ENCODE results near the gene SUN5.
"Not testable (repeated sequence)": the region's sequence is repeated elsewhere in the genome, so short reads cannot be mapped to it uniquely, and the experiment has no call there.

The SUN5 gene

GRCh38 chr20:32980990-32981389 lies 23.2 kb downstream of the SUN5 start:
- Mint-ChIP-seq H3K4me3 (no peak overlapping the region), H3K4me1 (peaks cover 17% of the 10 kb centered on the region)

GRCh38 chr20:32980131-32980941 lies 23.9 kb downstream of the SUN5 start:
- ATAC-seq = no peak
- peaks cover 6% of the 10 kb centered on the region for H3K9me3 Mint-ChIP-seq
- no peak overlapping the region for H3K27ac Mint-ChIP-seq
- no peaks in the 10 kb centered on the region for H3K36me3 Mint-ChIP-seq
- no peak overlapping the region for H3K4me3 Mint-ChIP-seq
- peaks cover 17% of the 10 kb centered on the region for H3K4me1 Mint-ChIP-seq
- DNase-seq (ENCODE audit: low spot score in 2 of 2) = no peak

More at GRCh38 chr20:32980990-32981389, 23.2 kb downstream of the SUN5 start:
- no peak overlapping the region for H3K27ac Mint-ChIP-seq
- no peaks in the 10 kb centered on the region for H3K36me3 Mint-ChIP-seq
- H3K9me3 Mint-ChIP-seq = peaks cover 6% of the 10 kb centered on the region
- ATAC-seq (no peak), DNase-seq (ENCODE audit: low spot score in 2 of 2) (no peak)

- no peak overlapping the region for H3K27ac Mint-ChIP-seq
- H3K36me3 Mint-ChIP-seq = no peaks in the 10 kb centered on the region
- peaks cover 22% of the 10 kb centered on the region for H3K4me1 Mint-ChIP-seq
- ATAC-seq (no peak), DNase-seq (ENCODE audit: low spot score in 2 of 2) (no peak)
- H3K9me3 Mint-ChIP-seq = peaks cover 6% of the 10 kb centered on the region
- H3K4me3 Mint-ChIP-seq = no peak overlapping the region
These were observed 24.8 kb downstream of the SUN5 start for GRCh38 chr20:32979201-32979998.

- no peak for ATAC-seq
- H3K4me3 Mint-ChIP-seq = no peak overlapping the region
- H3K9me3 Mint-ChIP-seq = peaks cover 6% of the 10 kb centered on the region
- no peak for DNase-seq (ENCODE audit: low spot score in 2 of 2)
- H3K27ac Mint-ChIP-seq = no peak overlapping the region
- H3K4me1 Mint-ChIP-seq = peaks cover 28% of the 10 kb centered on the region
- H3K36me3 Mint-ChIP-seq = no peaks in the 10 kb centered on the region
These were observed 26.3 kb downstream of the SUN5 start for GRCh38 chr20:32978009-32978335.

- H3K4me3 Mint-ChIP-seq = no peak overlapping the region
- H3K9me3 Mint-ChIP-seq = peaks cover 6% of the 10 kb centered on the region
- H3K27ac Mint-ChIP-seq = peak overlapping the region; percentile 60
- ATAC-seq (no peak), DNase-seq (ENCODE audit: low spot score in 2 of 2) (no peak)
- H3K4me1 Mint-ChIP-seq = peaks cover 28% of the 10 kb centered on the region
- H3K36me3 Mint-ChIP-seq = peaks cover 2% of the 10 kb centered on the region
These were observed 26.8 kb downstream of the SUN5 start for GRCh38 chr20:32977281-32978008.

- H3K4me1 Mint-ChIP-seq = peaks cover 28% of the 10 kb centered on the region
- peaks cover 7% of the 10 kb centered on the region for H3K36me3 Mint-ChIP-seq
- H3K27ac Mint-ChIP-seq = peak overlapping the region; percentile 60
- H3K4me3 Mint-ChIP-seq = no peak overlapping the region
- no peak for ATAC-seq
- no peak for DNase-seq (ENCODE audit: low spot score in 2 of 2)
- peaks cover 6% of the 10 kb centered on the region for H3K9me3 Mint-ChIP-seq
These were observed 27.5 kb downstream of the SUN5 start for GRCh38 chr20:32976746-32977145.

- no peak overlapping the region for H3K4me3 Mint-ChIP-seq
- DNase-seq (ENCODE audit: low spot score in 2 of 2) (no peak), ATAC-seq (no peak)
- peaks cover 6% of the 10 kb centered on the region for H3K9me3 Mint-ChIP-seq
- H3K36me3 Mint-ChIP-seq = peaks cover 7% of the 10 kb centered on the region
- peak overlapping the region; percentile 60 for H3K27ac Mint-ChIP-seq
- H3K4me1 Mint-ChIP-seq = peaks cover 28% of the 10 kb centered on the region
These were observed 28.2 kb downstream of the SUN5 start for GRCh38 chr20:32975698-32976674.

GRCh38 chr20:32975121-32975520 lies 29.1 kb downstream of the SUN5 start:
- H3K4me3 Mint-ChIP-seq, ATAC-seq: not testable (repeated sequence)
- H3K27ac Mint-ChIP-seq = peak overlapping the region; percentile 60

GRCh38 chr20:32974204-32975064 lies 29.8 kb downstream of the SUN5 start:
- not testable (repeated sequence) for H3K9me3 Mint-ChIP-seq; H3K4me3 Mint-ChIP-seq; ATAC-seq; DNase-seq (ENCODE audit: low spot score in 2 of 2); H3K36me3 Mint-ChIP-seq
- Mint-ChIP-seq H3K27ac (peak overlapping the region; percentile 60), H3K4me1 (peaks cover 38% of the 10 kb centered on the region)

More at GRCh38 chr20:32975121-32975520, 29.1 kb downstream of the SUN5 start:
- not testable (repeated sequence) for DNase-seq (ENCODE audit: low spot score in 2 of 2); H3K36me3 Mint-ChIP-seq; H3K9me3 Mint-ChIP-seq
- H3K4me1 Mint-ChIP-seq = peaks cover 31% of the 10 kb centered on the region

GRCh38 chr20:32973077-32973717 lies 31.0 kb downstream of the SUN5 start:
- Mint-ChIP-seq H3K27ac (no peak overlapping the region), H3K4me1 (peaks cover 49% of the 10 kb centered on the region), H3K4me3 (no peak overlapping the region), H3K9me3 (peaks cover 6% of the 10 kb centered on the region), H3K36me3 (peaks cover 7% of the 10 kb centered on the region)
- ATAC-seq (no peak), DNase-seq (ENCODE audit: low spot score in 2 of 2) (no peak)

GRCh38 chr20:32972181-32973076 lies 31.8 kb downstream of the SUN5 start:
- DNase-seq (ENCODE audit: low spot score in 2 of 2) (peak; percentile 33 to 84), ATAC-seq (peak; percentile 80)
- peaks cover 56% of the 10 kb centered on the region for H3K4me1 Mint-ChIP-seq
- no peak overlapping the region for H3K4me3 Mint-ChIP-seq
- no peak overlapping the region for H3K27ac Mint-ChIP-seq
- H3K36me3 Mint-ChIP-seq = peaks cover 13% of the 10 kb centered on the region
- peaks cover 6% of the 10 kb centered on the region for H3K9me3 Mint-ChIP-seq

- DNase-seq (ENCODE audit: low spot score in 2 of 2) = peak; percentile 10 to 67
- ATAC-seq = peak; percentile 9
These were observed 32.5 kb downstream of the SUN5 start for GRCh38 chr20:32971703-32972161.

More at GRCh38 chr20:32971703-32972161, 32.5 kb downstream of the SUN5 start:
- Mint-ChIP-seq H3K36me3 (peaks cover 13% of the 10 kb centered on the region), H3K4me1 (peaks cover 58% of the 10 kb centered on the region), H3K27ac (no peak overlapping the region), H3K9me3 (peaks cover 5% of the 10 kb centered on the region), H3K4me3 (no peak overlapping the region)

All from stimulated activated effector memory CD8-positive, alpha-beta T cell treated with anti-CD3 and anti-CD28 coated beads, Interleukin-12 subunit alpha, Interleukin-12 subunit beta, amount 100 ng/mL, for 72 hours (primary cell).